ENCODE results near the gene PHLDA1.

The PHLDA1 gene

GRCh38 chr12:76002598-76003354 lies 28.8 kb downstream of the PHLDA1 start:
- H3K4me3 ChIP-seq (IDR thresholded peaks at IDR 0.05; ENCODE audit: insufficient read depth, low read depth, low read length), result no peak overlapping the region
- H2AFZ ChIP-seq (ENCODE audit: low read depth), result no peak overlapping the region
- no peaks in the 10 kb centered on the region for H3K36me3 ChIP-seq (ENCODE audit: insufficient read depth)
- H3K4me1 ChIP-seq (ENCODE audit: low read depth, poor library complexity, severe bottlenecking), result no peaks in the 10 kb centered on the region
- no peaks in the 10 kb centered on the region for H3K79me2 ChIP-seq (ENCODE audit: insufficient read depth, low read depth)
- no peak overlapping the region for H3K9ac ChIP-seq
- H3K27ac ChIP-seq, result no peak overlapping the region
- TF ChIP-seq CTCF (conservative IDR thresholded peaks at IDR 0.05; ENCODE audit: low read depth, low read length), result no peak
- no peak overlapping the region for H3K4me2 ChIP-seq
- no peaks in the 10 kb centered on the region for H3K27me3 ChIP-seq (ENCODE audit: insufficient read depth, low read depth)
- H4K20me1 ChIP-seq (ENCODE audit: insufficient read depth), result no peaks in the 10 kb centered on the region

GRCh38 chr12:75998292-75999063 lies 33.1 kb downstream of the PHLDA1 start:
- Histone ChIP-seq H4K20me1 (ENCODE audit: insufficient read depth) (no peaks in the 10 kb centered on the region), H3K27me3 (ENCODE audit: insufficient read depth, low read depth) (no peaks in the 10 kb centered on the region), H3K9ac (no peak overlapping the region), H3K4me2 (no peak overlapping the region), H3K4me1 (ENCODE audit: low read depth, poor library complexity, severe bottlenecking) (no peaks in the 10 kb centered on the region), H3K4me3 (IDR thresholded peaks at IDR 0.05; ENCODE audit: insufficient read depth, low read depth, low read length) (no peak overlapping the region), H2AFZ (ENCODE audit: low read depth) (no peak overlapping the region), H3K36me3 (ENCODE audit: insufficient read depth) (no peaks in the 10 kb centered on the region), H3K79me2 (ENCODE audit: insufficient read depth, low read depth) (no peaks in the 10 kb centered on the region), H3K27ac (no peak overlapping the region)
- no peak for TF ChIP-seq CTCF (conservative IDR thresholded peaks at IDR 0.05; ENCODE audit: low read depth, low read length)

GRCh38 chr12:75997658-75998057 lies 33.9 kb downstream of the PHLDA1 start:
- Histone ChIP-seq H3K36me3 (ENCODE audit: insufficient read depth) (no peaks in the 10 kb centered on the region), H3K27me3 (ENCODE audit: insufficient read depth, low read depth) (no peaks in the 10 kb centered on the region), H2AFZ (ENCODE audit: low read depth) (no peak overlapping the region), H3K4me3 (IDR thresholded peaks at IDR 0.05; ENCODE audit: insufficient read depth, low read depth, low read length) (no peak overlapping the region), H3K27ac (no peak overlapping the region), H3K9ac (no peak overlapping the region), H3K4me1 (ENCODE audit: low read depth, poor library complexity, severe bottlenecking) (no peaks in the 10 kb centered on the region), H4K20me1 (ENCODE audit: insufficient read depth) (no peaks in the 10 kb centered on the region), H3K4me2 (no peak overlapping the region), H3K79me2 (ENCODE audit: insufficient read depth, low read depth) (no peaks in the 10 kb centered on the region)
- no peak for TF ChIP-seq CTCF (conservative IDR thresholded peaks at IDR 0.05; ENCODE audit: low read depth, low read length)

GRCh38 chr12:75996861-75997447 lies 34.6 kb downstream of the PHLDA1 start:
- no peak overlapping the region for H2AFZ ChIP-seq (ENCODE audit: low read depth)
- H3K4me2 ChIP-seq, result no peak overlapping the region

More at GRCh38 chr12:75996861-75997447, 34.6 kb downstream of the PHLDA1 start:
- H3K27me3 ChIP-seq (ENCODE audit: insufficient read depth, low read depth), result no peaks in the 10 kb centered on the region
- no peaks in the 10 kb centered on the region for H3K4me1 ChIP-seq (ENCODE audit: low read depth, poor library complexity, severe bottlenecking)
- H3K79me2 ChIP-seq (ENCODE audit: insufficient read depth, low read depth), result no peaks in the 10 kb centered on the region
- no peak overlapping the region for H3K9ac ChIP-seq
- no peaks in the 10 kb centered on the region for H3K36me3 ChIP-seq (ENCODE audit: insufficient read depth)
- no peak overlapping the region for H3K27ac ChIP-seq
- no peaks in the 10 kb centered on the region for H4K20me1 ChIP-seq (ENCODE audit: insufficient read depth)
- no peak for TF ChIP-seq CTCF (conservative IDR thresholded peaks at IDR 0.05; ENCODE audit: low read depth, low read length)
- H3K4me3 ChIP-seq (IDR thresholded peaks at IDR 0.05; ENCODE audit: insufficient read depth, low read depth, low read length), result no peak overlapping the region
